NCI-H1417 treated with DMSO at 0.1 percent for 48 hours (cell line): Measurements from ENCODE around the gene VPS18.

Experiments used
- DNase-seq: peaks from one replicate; lab custom pipeline; 2025; lab: John Stamatoyannopoulos, UW

Gene VPS18

DNA sequence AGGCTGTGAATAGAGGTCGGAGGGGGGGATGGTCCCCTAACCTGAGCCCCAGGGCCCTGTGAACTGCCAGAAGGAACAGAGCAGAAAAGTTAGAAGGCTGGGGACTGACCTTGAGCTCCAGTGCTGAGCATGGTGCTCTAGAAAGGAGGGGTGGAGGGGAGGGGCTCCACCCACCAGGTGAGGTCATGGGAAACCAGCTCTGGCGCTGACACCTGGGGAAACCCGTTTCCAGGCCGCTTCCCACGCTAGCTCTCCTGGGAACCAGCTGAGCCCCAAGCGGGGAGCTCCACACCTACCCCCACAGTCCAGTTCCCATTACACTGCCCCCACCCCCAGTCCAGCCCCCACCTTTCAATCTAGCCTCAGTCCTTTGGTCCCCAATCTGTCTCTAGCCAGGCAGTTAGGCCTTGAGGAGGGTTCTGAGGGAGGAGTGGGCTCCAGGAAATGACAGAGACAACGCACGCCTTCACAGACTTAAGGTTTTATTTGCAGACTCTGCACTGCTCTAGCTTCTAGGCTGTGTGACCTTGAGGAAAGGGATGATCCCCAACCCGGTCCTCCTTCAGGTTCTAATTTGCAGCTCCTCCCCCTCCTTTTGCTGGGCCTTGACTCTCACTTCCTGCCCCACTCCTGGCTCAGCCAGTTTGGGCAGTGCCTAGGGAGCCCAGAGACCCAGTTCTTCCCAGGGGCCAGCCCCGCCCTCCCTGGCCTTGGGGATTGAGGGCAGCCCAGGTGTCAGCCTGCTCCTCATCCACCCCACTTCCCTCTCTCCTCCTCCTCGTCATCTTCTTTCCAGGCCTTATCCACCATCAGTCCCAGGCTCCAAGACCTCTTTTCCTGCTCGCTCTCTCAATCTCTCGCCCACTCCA lies 22.3 kb upstream of the VPS18 start:
- DNase-seq, result no peak

GRCh38 chr15:40872791-40873693 lies 21.2 kb upstream of the VPS18 start:
- DNase-seq, result no peak

GRCh38 chr15:40873694-40874561 lies 20.3 kb upstream of the VPS18 start, which contains the start of gene RHOV:
RHOV (minus strand) TSS chr15:40874234; CDS start chr15:40874139, 95 bp downstream.
- DNase-seq, result no peak

GRCh38 chr15:40875991-40876730 lies 18.1 kb upstream of the VPS18 start:
- DNase-seq, result no peak

DNA sequence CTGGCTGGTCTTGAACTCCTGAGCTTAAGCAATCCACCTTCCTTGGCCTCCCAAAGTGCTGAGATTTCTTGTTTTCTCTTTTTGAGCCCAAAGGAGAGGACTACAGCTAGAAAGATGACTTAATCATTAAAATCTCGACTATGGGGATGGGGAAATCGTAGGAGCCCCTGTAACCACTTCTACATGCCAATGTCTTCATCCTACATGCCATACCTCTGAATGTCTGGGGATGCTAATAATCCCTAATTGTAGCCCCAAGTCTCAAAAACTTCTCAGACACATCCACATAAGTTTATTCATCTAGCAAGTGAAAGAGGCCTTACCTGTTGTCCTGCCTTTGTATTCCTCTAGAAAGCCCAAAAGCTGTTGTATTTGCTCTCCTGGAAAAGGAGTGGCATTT lies 16.6 kb upstream of the VPS18 start:
- no peak for DNase-seq

DNA sequence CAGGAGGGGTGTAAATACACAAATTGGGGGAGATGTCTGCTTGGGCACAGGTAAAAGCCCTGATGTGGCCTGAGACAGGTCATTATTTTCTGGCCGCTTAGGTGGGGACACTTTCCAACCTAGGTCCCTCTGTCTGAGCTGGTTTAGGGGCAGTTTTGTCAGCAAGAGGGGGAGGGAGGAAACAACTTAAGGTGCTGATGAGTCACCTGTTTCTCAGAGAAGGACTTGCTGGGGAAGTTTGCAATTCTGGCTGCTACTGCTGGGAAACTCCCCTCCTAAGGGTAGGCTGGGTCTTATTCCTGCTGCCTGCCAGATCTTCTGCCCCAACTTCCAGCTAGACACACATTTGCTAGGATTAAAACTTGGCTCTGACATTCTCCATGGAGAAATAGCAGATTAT lies 15.5 kb upstream of the VPS18 start:
- no peak for DNase-seq

DNA sequence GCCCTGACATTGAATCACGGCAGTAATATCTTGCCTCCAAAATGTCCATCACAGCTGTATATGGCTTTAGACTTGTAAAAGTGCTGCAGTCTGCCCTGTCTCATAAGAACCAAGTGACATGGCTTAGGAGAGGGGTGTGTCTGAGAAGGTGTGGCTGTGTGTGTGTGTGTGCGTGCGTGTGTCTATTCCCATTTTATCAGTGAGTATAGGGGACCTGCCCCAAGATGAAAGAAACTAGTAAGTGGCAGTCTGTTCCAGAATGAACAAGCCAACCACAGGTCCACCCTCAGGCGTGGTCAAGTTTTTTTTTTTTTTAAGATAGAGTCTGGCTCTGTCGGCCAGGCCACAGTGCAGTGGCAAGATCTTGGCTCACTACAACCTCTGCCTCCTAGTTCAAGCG lies 14.6 kb upstream of the VPS18 start:
- no peak for DNase-seq

DNA sequence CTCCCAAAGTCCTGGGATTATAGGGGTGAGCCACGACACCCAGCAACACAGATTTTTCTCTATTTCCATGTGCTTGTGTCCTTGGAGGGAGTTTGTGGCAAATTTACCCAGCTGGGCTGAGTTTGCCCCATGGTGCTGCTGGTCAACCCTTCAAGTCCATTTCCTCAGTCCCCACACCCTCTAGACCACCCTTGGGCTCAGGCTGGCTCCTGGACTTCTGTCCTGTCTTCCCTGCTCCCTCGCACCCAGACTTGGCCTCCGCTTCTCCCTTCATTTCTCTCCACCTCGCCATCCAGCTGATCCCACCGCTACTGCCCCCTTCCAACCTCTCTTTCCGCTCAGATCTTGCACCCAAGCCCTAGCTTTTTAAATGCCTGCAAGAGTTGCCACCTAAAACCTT lies 12.9 kb upstream of the VPS18 start:
- DNase-seq, result no peak

DNA sequence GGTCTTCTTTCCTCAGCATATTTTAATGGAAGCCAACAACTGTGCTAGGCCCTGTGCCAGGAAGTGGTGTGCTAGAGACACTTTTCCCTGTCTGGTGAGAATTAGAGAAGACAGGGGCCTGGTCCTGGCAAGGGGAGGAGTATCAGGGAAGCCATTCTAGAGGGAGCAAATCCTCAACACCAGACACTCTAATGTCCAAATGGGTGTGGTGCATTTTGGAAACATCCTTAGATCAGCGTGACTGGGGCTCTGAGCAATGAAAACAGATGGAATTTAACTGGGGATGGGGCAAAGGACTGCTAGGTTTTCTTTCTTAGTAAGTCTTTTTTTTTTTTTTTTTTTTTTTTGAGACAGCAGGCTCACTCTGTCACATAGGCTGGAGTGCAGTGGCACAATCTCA lies 7.7 kb upstream of the VPS18 start:
- no peak for DNase-seq

DNA sequence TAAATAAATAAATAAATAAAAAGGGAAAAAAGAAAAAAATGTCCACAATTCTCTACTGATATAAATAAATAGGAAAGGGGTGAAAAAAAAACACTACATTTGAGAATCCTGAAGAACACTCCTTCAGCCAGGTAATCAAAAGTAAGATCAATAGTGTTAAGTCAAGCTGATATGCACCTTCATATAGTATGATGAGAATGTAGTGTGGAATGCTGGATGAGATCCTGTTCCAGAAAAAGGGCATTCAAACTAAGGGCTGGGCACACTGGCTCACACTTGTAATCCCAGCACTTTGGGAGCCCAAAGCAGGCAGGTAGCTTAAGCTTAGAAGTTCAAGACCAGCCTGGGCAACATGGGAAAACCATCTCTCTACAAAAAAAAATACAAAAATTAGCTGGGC lies 5.1 kb upstream of the VPS18 start:
- no peak for DNase-seq

- DNase-seq, result no peak
These were observed 3.1 kb upstream of the VPS18 start for GRCh38 chr15:40891138-40891537.

DNA sequence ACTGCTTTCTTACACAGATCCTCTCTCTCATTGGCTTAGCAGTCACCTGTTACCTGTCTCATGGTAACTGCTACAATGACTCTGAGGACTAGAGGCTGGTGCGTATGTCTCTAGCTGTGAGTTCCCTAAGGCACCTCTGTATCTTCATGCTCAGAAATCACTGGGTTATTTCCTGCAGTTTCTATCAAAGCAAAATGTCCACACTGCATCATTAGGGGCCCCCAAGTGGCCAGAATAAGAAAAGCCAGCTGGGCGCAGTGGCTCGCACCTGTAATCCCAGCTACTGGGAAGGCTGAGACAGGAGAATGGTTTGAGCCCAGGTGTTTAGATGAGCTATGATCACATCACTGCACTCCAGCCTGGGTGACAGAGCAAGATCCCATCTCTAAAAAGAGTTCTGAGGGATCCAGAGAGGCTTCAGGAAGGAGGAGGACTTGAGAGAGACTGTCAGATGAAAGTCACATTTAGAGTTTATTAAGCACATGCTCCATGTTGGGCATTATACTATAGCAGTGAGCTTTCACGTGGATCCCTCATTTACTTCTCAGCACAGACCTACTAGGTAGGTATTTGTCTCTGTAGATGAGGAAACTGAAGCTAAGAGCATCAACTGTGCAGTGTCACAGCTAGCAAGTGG lies 2.3 kb upstream of the VPS18 start:
- DNase-seq, result no peak

GRCh38 chr15:40892447-40893012 lies 1.7 kb upstream of the VPS18 start:
- DNase-seq, result no peak

DNA sequence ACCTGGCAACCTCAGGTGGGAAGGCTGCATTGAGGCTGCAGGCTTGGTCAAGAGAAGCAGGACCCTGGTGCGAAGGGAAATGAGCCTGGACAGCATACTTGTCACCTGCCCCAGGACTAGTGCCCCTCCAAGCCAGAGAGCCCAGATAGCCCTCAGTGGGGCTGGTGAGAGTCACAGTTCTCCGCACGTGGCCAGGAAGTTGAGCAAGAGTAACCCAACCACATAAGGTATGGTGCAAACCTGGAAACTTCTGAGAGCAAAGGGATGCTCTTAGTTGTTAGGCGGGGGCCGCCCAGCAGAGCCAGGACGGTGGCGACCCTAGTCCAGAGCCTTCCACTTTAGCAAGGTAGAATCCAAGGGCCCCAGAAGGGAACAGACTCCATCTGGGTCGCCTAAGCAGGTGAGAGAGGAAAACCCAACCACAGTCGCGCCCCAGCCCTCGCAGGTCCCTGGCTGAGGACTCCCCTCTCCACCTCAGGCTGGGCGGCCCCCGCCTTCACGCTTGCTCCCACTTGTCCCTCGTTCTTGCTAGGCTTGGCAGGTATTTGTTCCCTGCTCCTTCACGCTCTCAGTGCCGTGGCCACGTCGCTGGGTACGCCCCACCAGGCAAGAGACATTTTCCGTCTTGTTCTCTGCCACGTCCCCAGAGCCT lies 1.1 kb upstream of the VPS18 start:
- DNase-seq, result no peak

GRCh38 chr15:40894681-40895448 lies 615 bp downstream of the VPS18 start:
- DNase-seq, result no peak

DNA sequence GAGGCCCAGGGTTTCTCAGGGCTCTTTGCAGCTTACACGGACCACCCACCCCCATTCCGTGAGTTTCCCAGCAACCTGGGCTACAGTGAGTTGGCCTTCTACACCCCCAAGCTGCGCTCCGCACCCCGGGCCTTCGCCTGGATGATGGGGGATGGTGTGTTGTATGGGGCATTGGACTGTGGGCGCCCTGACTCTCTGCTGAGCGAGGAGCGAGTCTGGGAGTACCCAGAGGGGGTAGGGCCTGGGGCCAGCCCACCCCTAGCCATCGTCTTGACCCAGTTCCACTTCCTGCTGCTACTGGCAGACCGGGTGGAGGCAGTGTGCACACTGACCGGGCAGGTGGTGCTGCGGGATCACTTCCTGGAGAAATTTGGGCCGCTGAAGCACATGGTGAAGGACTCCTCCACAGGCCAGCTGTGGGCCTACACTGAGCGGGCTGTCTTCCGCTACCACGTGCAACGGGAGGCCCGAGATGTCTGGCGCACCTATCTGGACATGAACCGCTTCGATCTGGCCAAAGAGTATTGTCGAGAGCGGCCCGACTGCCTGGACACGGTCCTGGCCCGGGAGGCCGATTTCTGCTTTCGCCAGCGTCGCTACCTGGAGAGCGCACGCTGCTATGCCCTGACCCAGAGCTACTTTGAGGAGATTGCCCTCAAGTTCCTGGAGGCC lies 5.4 kb downstream of the VPS18 start:
- no peak for DNase-seq

- DNase-seq, result no peak
These were observed 6.2 kb downstream of the VPS18 start for GRCh38 chr15:40900256-40901052.

DNA sequence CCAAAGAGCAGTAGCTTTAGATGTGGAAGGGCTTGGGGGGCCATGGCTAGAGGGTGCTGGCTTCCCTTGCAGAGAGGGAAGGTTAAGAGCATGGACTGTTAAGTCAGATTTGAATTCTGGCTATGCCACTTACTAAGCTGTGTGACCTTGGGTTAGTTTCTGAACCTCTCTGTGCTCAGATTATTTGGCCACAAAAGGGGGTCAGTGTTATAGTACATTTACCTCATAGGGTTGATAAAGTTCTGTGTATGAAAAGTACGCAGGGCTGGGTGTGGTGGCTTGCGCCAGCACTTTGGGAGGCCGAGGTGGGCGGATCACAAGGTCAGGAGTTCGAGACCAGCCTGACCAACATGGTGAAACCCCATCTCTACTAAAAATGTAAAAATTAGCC lies 6.8 kb downstream of the VPS18 start:
- no peak for DNase-seq
